Panc1 (cell line): Measurements from ENCODE around the gene SAMM50. TPM values are rescaled to one million over a fixed set of nuclear protein-coding genes. Genes with fewer than 3 reads are reported as not detected.

Source experiments
- ATAC-seq: fragments of 200-7000 bp; cut with Tn5 transposase; 2 replicates; pipeline ENCODE4 v1.9.1; 2020; ENCODE audit warnings: mild to moderate bottlenecking, moderate library complexity
- BruUV-seq: library from RNA; stranded (reverse); fragments of 400-500 nt; replicated peaks from 2 replicates; lab custom pipeline; 2021; lab: Mats Ljungman, UMichigan
- CTCF ChIA-PET: fragments of 300-600 bp; sonication (Branson Sonifier 250); formaldehyde crosslinking; loops from one replicate; lab custom pipeline; 2022; ENCODE audit warnings: antibody characterized with exemption; lab: Charles Lee
- POLR2A ChIA-PET: fragments of 300-600 bp; sonication (Branson Sonifier 250); formaldehyde crosslinking; loops from one replicate; lab custom pipeline; 2022; ENCODE audit warnings: antibody characterized with exemption; lab: Charles Lee
- DNase-seq: peaks from one replicate; pipeline ENCODE4 v3.0.0-alpha.2; 2010; ENCODE audit warnings: low read depth, low spot score
- H3K27ac ChIP-seq: 2 replicates; pipeline ENCODE4 v1.5.1; 2011; ENCODE audit warnings: mild to moderate bottlenecking, low read length, inconsistent platforms
- H3K27me3 ChIP-seq: fragments of 200-500 bp; sonication (Bioruptor generic); 2 replicates; pipeline ENCODE4 v1.6.0; 2014; ENCODE audit warnings: low read length, inconsistent platforms; ENCODE audit not compliant: control insufficient read depth, insufficient read depth
- H3K36me3 ChIP-seq: fragments of 200-500 bp; sonication (Bioruptor generic); 2 replicates; pipeline ENCODE4 v1.5.1; 2014; ENCODE audit warnings: inconsistent platforms, mild to moderate bottlenecking, low read length, moderate library complexity; ENCODE audit not compliant: control insufficient read depth, insufficient read depth
- H3K4me1 ChIP-seq: 2 replicates; pipeline ENCODE4 v1.5.1; 2011; ENCODE audit warnings: inconsistent platforms, mild to moderate bottlenecking, low read length, moderate library complexity; ENCODE audit not compliant: control insufficient read depth, insufficient read depth
- H3K4me3 ChIP-seq, 2 experiments: 2 replicates each; pipeline ENCODE4 v1.5.1; 2011 to 2012; ENCODE audit warnings: low read depth in 2 of 2, low read length in 2 of 2, mild to moderate bottlenecking in 2 of 2, inconsistent platforms in 1 of 2, moderate library complexity in 1 of 2
- H3K9me3 ChIP-seq: fragments of 200-500 bp; sonication (Bioruptor generic); 2 replicates; pipeline ENCODE4 v1.5.1; 2014; ENCODE audit warnings: low read depth, mild to moderate bottlenecking, inconsistent platforms, low read length, moderate library complexity; ENCODE audit not compliant: control insufficient read depth, insufficient read depth
- POLR2AphosphoS5 ChIP-seq: IDR thresholded peaks from 2 replicates; pipeline ENCODE4 v1.6.1; 2012; ENCODE audit warnings: mild to moderate bottlenecking, low read depth, low read length, moderate library complexity
- REST ChIP-seq, 2 experiments: IDR thresholded peaks; 2 replicates each; pipeline ENCODE4 v1.6.1; 2011 to 2012; ENCODE audit warnings: low read depth in 2 of 2, control low read depth in 1 of 2, low read length in 1 of 2, mild to moderate bottlenecking in 1 of 2, moderate library complexity in 1 of 2; ENCODE audit not compliant: insufficient read depth in 1 of 2
- SIN3A ChIP-seq: IDR thresholded peaks from 2 replicates; pipeline ENCODE4 v1.6.1; 2012; ENCODE audit warnings: low read depth, mild to moderate bottlenecking, low read length, moderate library complexity, borderline replicate concordance; ENCODE audit not compliant: insufficient read depth
- TCF7L2 ChIP-seq: IDR thresholded peaks from 2 replicates; pipeline ENCODE4 v1.6.1; 2011; ENCODE audit warnings: mild to moderate bottlenecking, low read depth, low read length, inconsistent platforms
- in situ Hi-C: cut with HindIII; loops from 2 replicates; pipeline ENCODE4 v1.10.0; 2016; ENCODE audit warnings: low sequenced_read_pairs, low pct_unique_long_range_greater_than_20kb
- intact Hi-C: fragments of 100-400 bp; cut with micrococcal nuclease; formaldehyde crosslinking; loops from one replicate; pipeline ENCODE4 v1.10.0; 2022; ENCODE audit not compliant: unreplicated experiment
- total RNA-seq: library from RNA; stranded (reverse); gene quantifications from one replicate; pipeline ENCODE4 v1.2.1, GENCODE V29; 2021; ENCODE audit not compliant: unreplicated experiment
- TF ChIP-seq, protein P1 (sequence below): fragments of 450-650 bp; IDR thresholded peaks from 2 replicates; pipeline ENCODE4 v1.5.1; 2017; ENCODE audit warnings: mild to moderate bottlenecking

The SAMM50 gene
- total RNA-seq, 1 experiment from 2014 or later = 40.5 TPM

- in situ Hi-C loops (no loop called here), intact Hi-C loops (no loop called here)
- TF ChIP-seq SIN3A = no peak
- no peak for TF ChIP-seq REST (IDR thresholded peaks at IDR 0.05; ENCODE audit: insufficient read depth in 1 of 2, low read depth in 2 of 2, low read length in 1 of 2)
- TF ChIP-seq, protein P1, sequence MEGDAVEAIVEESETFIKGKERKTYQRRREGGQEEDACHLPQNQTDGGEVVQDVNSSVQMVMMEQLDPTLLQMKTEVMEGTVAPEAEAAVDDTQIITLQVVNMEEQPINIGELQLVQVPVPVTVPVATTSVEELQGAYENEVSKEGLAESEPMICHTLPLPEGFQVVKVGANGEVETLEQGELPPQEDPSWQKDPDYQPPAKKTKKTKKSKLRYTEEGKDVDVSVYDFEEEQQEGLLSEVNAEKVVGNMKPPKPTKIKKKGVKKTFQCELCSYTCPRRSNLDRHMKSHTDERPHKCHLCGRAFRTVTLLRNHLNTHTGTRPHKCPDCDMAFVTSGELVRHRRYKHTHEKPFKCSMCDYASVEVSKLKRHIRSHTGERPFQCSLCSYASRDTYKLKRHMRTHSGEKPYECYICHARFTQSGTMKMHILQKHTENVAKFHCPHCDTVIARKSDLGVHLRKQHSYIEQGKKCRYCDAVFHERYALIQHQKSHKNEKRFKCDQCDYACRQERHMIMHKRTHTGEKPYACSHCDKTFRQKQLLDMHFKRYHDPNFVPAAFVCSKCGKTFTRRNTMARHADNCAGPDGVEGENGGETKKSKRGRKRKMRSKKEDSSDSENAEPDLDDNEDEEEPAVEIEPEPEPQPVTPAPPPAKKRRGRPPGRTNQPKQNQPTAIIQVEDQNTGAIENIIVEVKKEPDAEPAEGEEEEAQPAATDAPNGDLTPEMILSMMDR = no peak
- TF ChIP-seq TCF7L2 = no peak
- TF ChIP-seq POLR2AphosphoS5 = no peak
- DNase-seq (no peak), ATAC-seq (no peak)
- Histone ChIP-seq H3K9me3 (no peaks in the 10 kb centered on the region), H3K36me3 (no peaks in the 10 kb centered on the region; the same call in 1 of the 2 replicates), H3K27me3 (no peaks in the 10 kb centered on the region), H3K4me1 (peaks cover 10% of the 10 kb centered on the region), H3K27ac (no peak overlapping the region), H3K4me3 (no peak overlapping the region)
- CTCF ChIA-PET = no interaction called here
- BruUV-seq = no TSS peak
- POLR2A ChIA-PET = no interaction called here
Measured at GRCh38 chr22:43951391-43951790, 3.9 kb upstream of the SAMM50 start.

- in situ Hi-C loops = no loop called here
- ChIA-PET POLR2A (no interaction called here), CTCF (no interaction called here)
- intact Hi-C loops = no loop called here
- Histone ChIP-seq H3K9me3 (no peaks in the 10 kb centered on the region), H3K27me3 (no peaks in the 10 kb centered on the region), H3K36me3 (no peaks in the 10 kb centered on the region; the same call in 1 of the 2 replicates), H3K27ac (no peak overlapping the region), H3K4me1 (peaks cover 12% of the 10 kb centered on the region), H3K4me3 (no peak overlapping the region)
- TF ChIP-seq TCF7L2 (no peak), POLR2AphosphoS5 (no peak), REST (IDR thresholded peaks at IDR 0.05; ENCODE audit: insufficient read depth in 1 of 2, low read depth in 2 of 2, low read length in 1 of 2) (no peak), SIN3A (no peak)
- TF ChIP-seq, protein P1 = no peak
- BruUV-seq = no TSS peak
- ATAC-seq (no peak), DNase-seq (no peak)
Measured at GRCh38 chr22:43951966-43952365, 3.3 kb upstream of the SAMM50 start.
